Nephron (organoid): ENCODE measurements around the gene PCNX2.

Source experiments
- H3K27ac Mint-ChIP-seq, 3 experiments: 2 replicates each; pipeline ENCODE4 v1.8.0; 2020; ENCODE audit warnings: mixed read lengths in 3 of 3, mild to moderate bottlenecking in 2 of 3, moderate library complexity in 1 of 3
- H3K27me3 Mint-ChIP-seq: 2 replicates; pipeline ENCODE4 v1.8.0; 2021; ENCODE audit warnings: low read depth, mild to moderate bottlenecking, moderate library complexity, mixed read lengths
- H3K36me3 Mint-ChIP-seq: 2 replicates; pipeline ENCODE4 v1.8.0; 2020; ENCODE audit warnings: low read depth, mixed read lengths
- H3K4me1 Mint-ChIP-seq: 2 replicates; pipeline ENCODE4 v1.8.0; 2020; ENCODE audit warnings: mixed read lengths
- H3K4me3 Mint-ChIP-seq, 3 experiments: 2 replicates each; pipeline ENCODE4 v1.8.0; 2020; ENCODE audit warnings: mild to moderate bottlenecking in 3 of 3, mixed read lengths in 3 of 3, moderate library complexity in 2 of 3
- H3K9me3 Mint-ChIP-seq: 2 replicates; pipeline ENCODE4 v1.8.0; 2020; ENCODE audit warnings: mixed read lengths
- CTCF ChIP-seq, 3 experiments: fragments of 200-600 bp; sonication (generic); IDR thresholded peaks; one replicate each; pipeline ENCODE4 v1.5.0; 2021; ENCODE audit warnings: antibody characterized with exemption in 3 of 3; ENCODE audit not compliant: unreplicated experiment in 3 of 3

The PCNX2 gene

GRCh38 chr1:233338102-233338501 is 42.6 kb upstream of the PCNX2 start:
- Mint-ChIP-seq H3K4me1 (no peaks in the 10 kb centered on the region), H3K36me3 (no peaks in the 10 kb centered on the region), H3K4me3 (no peak overlapping the region), H3K9me3 (no peaks in the 10 kb centered on the region), H3K27ac (peak overlapping the region; percentile 9 to 40 (median 26)), H3K27me3 (peaks cover 24% of the 10 kb centered on the region)
- TF ChIP-seq CTCF (IDR thresholded peaks at IDR 0.05; ENCODE audit: unreplicated experiment in 3 of 3) = no peak

GRCh38 chr1:233337505-233337904 is 42.0 kb upstream of the PCNX2 start:
- no peaks in the 10 kb centered on the region for H3K36me3 Mint-ChIP-seq
- H3K4me1 Mint-ChIP-seq = no peaks in the 10 kb centered on the region
- peaks cover 24% of the 10 kb centered on the region for H3K27me3 Mint-ChIP-seq
- no peak for TF ChIP-seq CTCF (IDR thresholded peaks at IDR 0.05; ENCODE audit: unreplicated experiment in 3 of 3)
- H3K9me3 Mint-ChIP-seq = no peaks in the 10 kb centered on the region
- peak overlapping the region in 1 of 3 experiments; percentile 42 for H3K27ac Mint-ChIP-seq
- no peak overlapping the region for H3K4me3 Mint-ChIP-seq

- no peaks in the 10 kb centered on the region for H3K4me1 Mint-ChIP-seq
- H3K9me3 Mint-ChIP-seq = no peaks in the 10 kb centered on the region
- no peak overlapping the region for H3K27ac Mint-ChIP-seq
- peaks cover 29% of the 10 kb centered on the region for H3K27me3 Mint-ChIP-seq
- no peaks in the 10 kb centered on the region for H3K36me3 Mint-ChIP-seq
- TF ChIP-seq CTCF (IDR thresholded peaks at IDR 0.05; ENCODE audit: unreplicated experiment in 3 of 3) = no peak
- H3K4me3 Mint-ChIP-seq = no peak overlapping the region
Observed at GRCh38 chr1:233336554-233337456, 41.3 kb upstream of the PCNX2 start.

GRCh38 chr1:233334092-233334491 is 38.6 kb upstream of the PCNX2 start:
- Mint-ChIP-seq H3K36me3 (no peaks in the 10 kb centered on the region), H3K27me3 (peaks cover 51% of the 10 kb centered on the region), H3K9me3 (no peaks in the 10 kb centered on the region), H3K4me1 (peaks cover under 1% of the 10 kb centered on the region), H3K4me3 (no peak overlapping the region), H3K27ac (no peak overlapping the region)
- no peak for TF ChIP-seq CTCF (IDR thresholded peaks at IDR 0.05; ENCODE audit: unreplicated experiment in 3 of 3)

GRCh38 chr1:233333086-233333485 is 37.6 kb upstream of the PCNX2 start:
- Mint-ChIP-seq H3K27me3 (peaks cover 49% of the 10 kb centered on the region), H3K9me3 (no peaks in the 10 kb centered on the region), H3K4me1 (peaks cover 4% of the 10 kb centered on the region), H3K27ac (no peak overlapping the region), H3K36me3 (no peaks in the 10 kb centered on the region), H3K4me3 (no peak overlapping the region)
- TF ChIP-seq CTCF (IDR thresholded peaks at IDR 0.05; ENCODE audit: unreplicated experiment in 3 of 3) = no peak
